H1 (cell line): ENCODE measurements around the gene KIF15. TPM values are rescaled to one million over a fixed set of nuclear protein-coding genes. Genes with fewer than 3 reads are reported as not detected.

ENCODE experiments used
- BRCA1 ChIP-seq: IDR thresholded peaks from 2 replicates; pipeline ENCODE4 v1.6.1; 2012; ENCODE audit warnings: low read depth, low read length, improper control_type of control experiment
- CHD7 ChIP-seq: fragments of 300-600 bp; sonication (generic); IDR thresholded peaks from 2 replicates; pipeline ENCODE4 v1.7.1; 2012; ENCODE audit warnings: low read length, moderate library complexity, mild to moderate bottlenecking, inconsistent platforms; ENCODE audit not compliant: insufficient replicate concordance
- GTF2F1 ChIP-seq: IDR thresholded peaks from 2 replicates; pipeline ENCODE4 v1.6.1; 2012; ENCODE audit warnings: low read depth, low read length, improper control_type of control experiment, borderline replicate concordance
- PHF8 ChIP-seq: fragments of 200-600 bp; sonication (generic); conservative IDR thresholded peaks from 2 replicates; pipeline ENCODE4 v1.7.1; 2012; ENCODE audit warnings: low read depth, mild to moderate bottlenecking, inconsistent platforms, low read length, moderate library complexity
- POLR2A ChIP-seq, 2 experiments: IDR thresholded peaks; 1 replicate in 1 of 2; 2 replicates in 1 of 2; pipeline ENCODE4 v1.6.1; 2011; ENCODE audit warnings: low read depth in 2 of 2, low read length in 2 of 2, mild to moderate bottlenecking in 2 of 2; ENCODE audit errors: control extremely low read depth in 1 of 2
- RFX5 ChIP-seq: IDR thresholded peaks from 2 replicates; pipeline ENCODE4 v1.6.1; 2011; ENCODE audit warnings: low read depth, low read length, improper control_type of control experiment, borderline replicate concordance
- RNF2 ChIP-seq: fragments of 200-900, 300-1000 bp; sonication (generic); IDR thresholded peaks from 2 replicates; pipeline ENCODE4 v1.7.1; 2016; ENCODE audit warnings: borderline replicate concordance, low read depth, mild to moderate bottlenecking, antibody characterized with exemption, low read length; ENCODE audit not compliant: poor library complexity, severe bottlenecking; ENCODE audit errors: missing control alignments
- SP2 ChIP-seq: IDR thresholded peaks from 2 replicates; pipeline ENCODE4 v1.6.1; 2012; ENCODE audit warnings: mild to moderate bottlenecking, low read length, inconsistent platforms
- polyA plus RNA-seq, 7 experiments: library from polyadenylated mRNA; depleted of rRNA in 3 of 7; stranded (reverse) in 5 of 7; unstranded in 2 of 7; fragments of >200 nt in 5 of 7; fragments of 200-250 nt in 2 of 7; gene quantifications; 1 replicate in 5 of 7; 2 replicates in 1 of 7; 4 replicates in 1 of 7; pipeline versions ENCODE4 v1.2.1 to v1.2.3, GENCODE V29; 2011 to 2013; ENCODE audit warnings: missing spikeins in 2 of 7, mixed read lengths in 2 of 7
- total RNA-seq: library from RNA; stranded (reverse); fragmentation: NEBNext Ultra II Directional; extraction: Animal tissue kit (Norgen Biotek cat#: 25700); gene quantifications from 2 replicates; pipeline ENCODE4 v1.2.1, GENCODE V29; 2021

KIF15 gene
- total and polyA plus RNA-seq, 2 of the 8 experiments (the other 6 are each of a cell fraction or from before 2014, with no cell fraction given): 4.2 to 25.5 TPM

DNA sequence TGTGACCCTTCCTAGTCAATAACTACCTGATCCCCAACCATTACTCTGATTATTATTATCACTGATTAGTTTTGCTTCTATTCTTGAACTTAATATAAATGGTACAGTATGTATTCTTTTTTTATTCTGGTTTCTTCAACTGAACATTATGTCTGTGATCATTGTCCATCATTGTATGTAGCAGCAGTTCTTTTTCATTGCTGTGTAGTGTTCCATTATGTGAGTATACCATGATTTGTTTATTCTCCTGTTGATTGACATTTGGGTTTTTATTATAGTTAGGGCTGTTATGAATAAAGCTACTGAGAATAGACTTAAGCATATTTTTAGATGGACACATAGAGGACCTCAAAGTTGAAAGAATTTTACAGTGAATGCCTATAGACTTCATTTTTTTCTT lies 2.7 kb downstream of the KIF15 start (continued):
- no peak for TF ChIP-seq CHD7
- no peak for TF ChIP-seq BRCA1
- TF ChIP-seq GTF2F1: no peak
- no peak for TF ChIP-seq RNF2
- TF ChIP-seq POLR2A (IDR thresholded peaks at IDR 0.05; ENCODE audit: control extremely low read depth in 1 of 2, low read depth in 2 of 2, low read length in 2 of 2): no peak
- TF ChIP-seq RFX5: no peak
- no peak for TF ChIP-seq PHF8
- TF ChIP-seq SP2: no peak
